BJ (cell line): Measurements from ENCODE around the gene PRKAB1. TPM values are rescaled to one million over a fixed set of nuclear protein-coding genes. Genes with fewer than 3 reads are reported as not detected.

Experiments
- CTCF ChIA-PET: fragments of 350-600 bp; formaldehyde crosslinking; extraction: SDS; loops from one replicate; lab custom pipeline; 2021; ENCODE audit warnings: antibody characterized with exemption, inconsistent platforms; lab: Yijun Ruan, JAX
- POLR2A ChIA-PET: fragments of 300-600 bp; sonication (Branson Sonifier 250); formaldehyde crosslinking; extraction: SDS; loops from one replicate; lab custom pipeline; 2021; ENCODE audit warnings: antibody characterized with exemption; lab: Charles Lee
- DNase-seq: peaks from one replicate; pipeline ENCODE4 v3.0.0-alpha.2; 2011; ENCODE audit warnings: low read depth
- H3K27me3 ChIP-seq: 2 replicates; pipeline ENCODE4 v1.6.0; 2011; ENCODE audit warnings: low read length; ENCODE audit not compliant: control insufficient read depth, insufficient read depth
- H3K36me3 ChIP-seq: 2 replicates; pipeline ENCODE4 v1.5.1; 2011; ENCODE audit warnings: low read length; ENCODE audit not compliant: control insufficient read depth, insufficient read depth
- H3K4me3 ChIP-seq: 2 replicates; pipeline ENCODE4 v1.5.1; 2011; ENCODE audit warnings: low read depth, mild to moderate bottlenecking, control low read depth, low read length
- polyA plus RNA-seq: library from polyadenylated mRNA; depleted of rRNA; stranded (reverse); fragments of >200 nt; gene quantifications from 2 replicates; pipeline ENCODE4 v1.2.3, GENCODE V29; 2011
- TF ChIP-seq, protein P1 (sequence below): IDR thresholded peaks from 2 replicates; pipeline ENCODE4 v1.5.1; 2011; ENCODE audit warnings: low read depth, mild to moderate bottlenecking, control low read depth, inconsistent platforms, low read length, moderate library complexity; ENCODE audit not compliant: insufficient read depth

The PRKAB1 gene
- polyA plus RNA-seq, 1 experiment = 45.7 TPM

DNA sequence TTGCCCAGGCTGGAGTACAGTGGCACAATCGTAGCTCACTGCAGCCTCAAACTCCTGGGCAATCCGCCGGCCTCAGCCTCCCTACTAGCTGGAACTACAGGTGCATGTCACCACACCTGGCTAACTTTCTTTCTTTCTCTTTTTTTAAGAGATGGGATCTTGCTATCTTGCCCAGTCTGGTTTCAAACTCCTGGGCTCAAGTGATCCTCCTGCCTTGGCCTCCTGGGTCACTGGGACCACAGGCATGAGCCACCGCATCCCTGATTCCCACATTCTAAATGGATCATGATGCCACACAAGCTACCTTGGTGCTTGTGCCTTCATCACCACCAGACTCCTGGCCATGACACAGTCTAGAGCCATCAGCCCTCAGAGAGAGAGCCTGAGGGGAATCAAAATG lies 43.8 kb downstream of the PRKAB1 start:
- no peak overlapping the region for H3K4me3 ChIP-seq
- H3K36me3 ChIP-seq = peaks cover 5% of the 10 kb centered on the region
- no peaks in the 10 kb centered on the region for H3K27me3 ChIP-seq
- no peak for DNase-seq
- POLR2A ChIA-PET = no interaction called here
- CTCF ChIA-PET = interaction anchor here (2.7 kb wide), 1 partner anchor 17 kb away, joined by 12 read pairs; no protein-coding TSS in a partner anchor
- TF ChIP-seq, protein P1, sequence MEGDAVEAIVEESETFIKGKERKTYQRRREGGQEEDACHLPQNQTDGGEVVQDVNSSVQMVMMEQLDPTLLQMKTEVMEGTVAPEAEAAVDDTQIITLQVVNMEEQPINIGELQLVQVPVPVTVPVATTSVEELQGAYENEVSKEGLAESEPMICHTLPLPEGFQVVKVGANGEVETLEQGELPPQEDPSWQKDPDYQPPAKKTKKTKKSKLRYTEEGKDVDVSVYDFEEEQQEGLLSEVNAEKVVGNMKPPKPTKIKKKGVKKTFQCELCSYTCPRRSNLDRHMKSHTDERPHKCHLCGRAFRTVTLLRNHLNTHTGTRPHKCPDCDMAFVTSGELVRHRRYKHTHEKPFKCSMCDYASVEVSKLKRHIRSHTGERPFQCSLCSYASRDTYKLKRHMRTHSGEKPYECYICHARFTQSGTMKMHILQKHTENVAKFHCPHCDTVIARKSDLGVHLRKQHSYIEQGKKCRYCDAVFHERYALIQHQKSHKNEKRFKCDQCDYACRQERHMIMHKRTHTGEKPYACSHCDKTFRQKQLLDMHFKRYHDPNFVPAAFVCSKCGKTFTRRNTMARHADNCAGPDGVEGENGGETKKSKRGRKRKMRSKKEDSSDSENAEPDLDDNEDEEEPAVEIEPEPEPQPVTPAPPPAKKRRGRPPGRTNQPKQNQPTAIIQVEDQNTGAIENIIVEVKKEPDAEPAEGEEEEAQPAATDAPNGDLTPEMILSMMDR = no peak

DNA sequence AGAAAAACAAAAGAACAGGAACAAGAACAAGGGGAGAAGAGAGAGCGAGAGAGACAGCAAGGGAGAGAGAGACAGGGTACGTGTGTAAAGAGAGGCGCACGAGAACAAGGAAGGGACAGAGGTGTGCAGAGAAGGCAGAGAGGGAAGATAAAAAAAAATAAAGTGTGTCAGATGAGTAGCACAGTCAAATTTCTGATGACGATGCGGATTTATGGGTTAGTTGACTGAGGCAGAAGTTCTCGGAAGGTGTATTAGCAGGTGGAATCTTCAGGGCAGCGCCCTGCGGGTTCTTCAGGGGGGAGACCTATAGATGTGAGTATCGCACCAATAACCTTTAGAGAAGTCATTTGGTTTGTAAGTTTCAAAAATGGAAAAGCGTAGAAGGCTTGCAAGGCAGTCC lies 44.8 kb downstream of the PRKAB1 start:
- CTCF ChIA-PET = no interaction called here
- Histone ChIP-seq H3K4me3 (no peak overlapping the region), H3K27me3 (no peaks in the 10 kb centered on the region), H3K36me3 (peaks cover 5% of the 10 kb centered on the region)
- POLR2A ChIA-PET = no interaction called here
- TF ChIP-seq, protein P1 = no peak
- DNase-seq = no peak

DNA sequence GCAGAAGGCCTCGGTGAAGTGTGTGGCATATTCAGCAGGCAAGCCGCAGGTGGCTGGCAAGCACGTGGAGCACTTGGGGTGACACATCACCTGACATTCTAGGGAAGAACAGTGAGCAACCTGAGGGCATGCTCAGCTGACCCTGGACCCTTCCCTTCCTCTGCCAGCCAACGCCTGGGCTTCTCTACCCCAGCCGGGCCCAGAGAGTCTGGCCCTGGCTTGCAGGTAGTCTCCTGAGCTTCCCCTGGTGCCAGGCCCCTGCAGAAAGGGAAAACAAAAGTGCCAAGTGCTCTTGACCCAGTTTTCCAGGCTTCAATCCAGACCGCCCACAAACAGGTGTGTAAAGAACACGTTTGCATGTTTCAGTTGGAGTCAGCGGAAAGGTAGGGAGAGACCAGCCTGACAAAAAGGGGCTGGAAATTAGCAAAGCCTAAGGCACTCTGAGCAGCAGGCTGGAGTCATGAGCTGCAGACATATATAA lies 45.7 kb downstream of the PRKAB1 start:
- no peak for DNase-seq
- Histone ChIP-seq H3K4me3 (no peak overlapping the region), H3K27me3 (no peaks in the 10 kb centered on the region), H3K36me3 (peaks cover 5% of the 10 kb centered on the region)
- TF ChIP-seq, protein P1 = no peak
- ChIA-PET POLR2A (no interaction called here), CTCF (interaction anchor here (1.0 to 1.3 kb wide), 2 partner anchors 9 to 18 kb away, joined by 4 to 7 read pairs; no protein-coding TSS in a partner anchor)

DNA sequence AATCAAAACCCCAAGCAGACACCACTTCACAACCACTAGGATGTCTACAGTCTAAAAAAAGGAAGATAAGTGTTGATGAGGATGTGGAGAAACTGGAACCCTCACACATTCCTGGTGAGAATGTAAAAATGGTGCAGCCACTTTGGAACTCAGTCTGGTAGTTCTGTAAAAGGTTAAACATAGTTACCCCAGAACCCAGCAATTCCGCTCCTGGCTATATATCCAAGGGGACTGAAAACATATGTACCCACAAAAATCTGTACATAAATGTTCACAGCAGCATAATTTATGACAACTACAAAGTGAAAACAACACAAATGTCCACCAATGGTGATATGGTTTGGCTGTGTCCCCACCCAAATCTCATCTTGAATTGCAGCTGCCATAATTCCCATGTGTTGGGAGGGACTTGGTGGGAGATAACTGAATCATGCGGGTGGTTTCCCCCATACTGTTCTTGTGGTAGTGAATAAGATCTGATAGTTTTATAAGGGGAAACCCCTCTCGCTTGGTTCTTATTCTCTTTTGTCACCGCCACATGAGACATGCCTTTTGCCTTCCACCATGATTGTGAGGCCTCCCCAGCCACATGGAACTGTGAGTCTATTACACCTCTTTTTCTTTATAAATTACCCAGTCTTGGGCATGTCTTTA lies 46.8 kb downstream of the PRKAB1 start:
- TF ChIP-seq, protein P1 = no peak
- CTCF ChIA-PET = interaction anchor here (1.3 kb wide), 1 partner anchor 20 kb away, joined by 4 read pairs; no protein-coding TSS in a partner anchor
- no peaks in the 10 kb centered on the region for H3K27me3 ChIP-seq

DNA sequence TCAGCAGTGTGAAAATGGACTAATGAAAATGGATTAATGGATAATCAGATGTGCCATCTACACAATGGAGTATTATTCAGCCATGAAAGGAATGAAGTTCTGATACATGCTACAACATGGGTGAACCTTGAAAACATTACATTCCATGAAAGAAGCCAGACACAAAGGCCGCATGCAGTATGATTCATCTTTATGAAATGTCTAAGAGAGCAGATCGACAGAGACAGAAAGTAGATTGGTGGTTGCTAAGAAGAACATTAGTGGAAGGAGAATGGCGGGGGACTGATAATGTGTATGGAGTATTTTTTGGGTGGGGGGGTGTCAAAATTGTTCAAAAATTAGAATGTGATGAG lies 47.3 kb downstream of the PRKAB1 start:
- POLR2A ChIA-PET = no interaction called here
- H3K36me3 ChIP-seq = peaks cover 5% of the 10 kb centered on the region
- no peaks in the 10 kb centered on the region for H3K27me3 ChIP-seq
- CTCF ChIA-PET = no interaction called here
- TF ChIP-seq, protein P1 = no peak
- DNase-seq = no peak
- no peak overlapping the region for H3K4me3 ChIP-seq

More for the DNA sequence above, 46.8 kb downstream of the PRKAB1 start:
- Histone ChIP-seq H3K36me3 (peaks cover 5% of the 10 kb centered on the region), H3K4me3 (no peak overlapping the region)
- POLR2A ChIA-PET = no interaction called here
- DNase-seq = no peak
